Astrocyte of the cerebellum (primary cell): Measurements from ENCODE around the gene TAF10.

ENCODE experiments used
- DNase-seq: peaks from one replicate; pipeline ENCODE4 v3.0.0-alpha.2; 2011; ENCODE audit warnings: low read depth
- H3K4me3 ChIP-seq: 2 replicates; pipeline ENCODE4 v1.5.1; 2011; ENCODE audit warnings: mild to moderate bottlenecking, low read depth, low read length, moderate library complexity
- CTCF ChIP-seq: IDR thresholded peaks from 2 replicates; pipeline ENCODE4 v1.5.1; 2012; ENCODE audit warnings: low read length, low read depth, moderate library complexity, mild to moderate bottlenecking; ENCODE audit errors: missing control alignments
- in situ Hi-C: cut with HindIII; loops from 2 replicates; pipeline ENCODE4 v1.10.0; 2017; ENCODE audit warnings: low sequenced_read_pairs

The TAF10 gene

GRCh38 chr11:6610591-6610990 lies 1.4 kb downstream of the TAF10 start:
- DNase-seq: no peak
- in situ Hi-C loops: no loop called here
- peak overlapping the region; percentile 77 for H3K4me3 ChIP-seq
- no peak for TF ChIP-seq CTCF

GRCh38 chr11:6609502-6610015 lies 2.5 kb downstream of the TAF10 start:
- DNase-seq: no peak
- no peak for TF ChIP-seq CTCF
- in situ Hi-C loops: no loop called here
- H3K4me3 ChIP-seq: no peak overlapping the region

DNA sequence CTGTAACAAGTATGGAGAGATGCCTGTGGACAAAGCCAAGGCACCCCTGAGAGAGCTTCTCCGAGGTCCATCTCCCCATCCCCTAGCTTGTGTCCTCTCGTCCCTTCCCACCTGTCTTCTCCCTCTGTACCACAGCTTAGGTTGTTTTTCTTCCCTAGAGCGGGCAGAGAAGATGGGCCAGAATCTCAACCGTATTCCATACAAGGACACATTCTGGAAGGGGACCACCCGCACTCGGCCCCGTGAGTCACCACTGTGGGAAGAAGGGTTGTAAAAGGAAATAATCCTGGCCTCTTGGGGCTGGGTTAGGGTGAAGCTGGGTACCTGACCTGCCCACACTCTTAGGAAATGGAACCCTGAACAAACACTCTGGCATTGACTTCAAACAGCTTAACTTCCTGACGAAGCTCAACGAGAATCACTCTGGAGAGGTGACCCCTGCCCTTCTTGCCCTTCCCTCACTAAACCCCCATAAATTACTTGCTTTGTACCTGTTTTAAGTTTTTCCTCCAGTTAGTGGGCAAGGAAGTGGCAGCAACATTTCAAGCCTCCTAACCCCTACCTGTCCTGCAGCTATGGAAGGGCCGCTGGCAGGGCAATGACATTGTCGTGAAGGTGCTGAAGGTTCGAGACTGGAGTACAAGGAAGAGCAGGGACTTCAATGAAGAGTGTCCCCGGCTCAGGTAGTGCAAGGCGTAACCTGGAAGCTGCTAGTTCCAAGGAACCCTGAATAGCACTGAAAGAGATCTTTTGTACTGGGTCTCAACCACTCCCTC lies 3.1 kb downstream of the TAF10 start:
- TF ChIP-seq CTCF: no peak
- DNase-seq: no peak
- no peak overlapping the region for H3K4me3 ChIP-seq
- in situ Hi-C loops: no loop called here

DNA sequence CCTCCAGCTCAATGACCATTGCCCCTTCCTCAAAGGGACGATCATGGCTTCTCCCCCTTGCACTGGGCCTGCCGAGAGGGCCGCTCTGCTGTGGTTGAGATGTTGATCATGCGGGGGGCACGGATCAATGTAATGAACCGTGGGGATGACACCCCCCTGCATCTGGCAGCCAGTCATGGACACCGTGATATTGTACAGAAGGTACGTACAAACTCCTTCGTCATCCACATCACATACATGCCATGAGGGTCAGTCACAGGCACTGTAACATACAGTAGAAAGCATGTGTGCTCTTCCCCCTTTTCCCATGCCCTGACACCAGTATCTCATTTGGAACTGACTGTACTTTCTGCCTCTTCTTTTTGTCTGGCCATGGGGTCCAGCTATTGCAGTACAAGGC lies 4.0 kb downstream of the TAF10 start:
- no peak for DNase-seq
- H3K4me3 ChIP-seq: no peak overlapping the region
- in situ Hi-C loops: no loop called here
- no peak for TF ChIP-seq CTCF

DNA sequence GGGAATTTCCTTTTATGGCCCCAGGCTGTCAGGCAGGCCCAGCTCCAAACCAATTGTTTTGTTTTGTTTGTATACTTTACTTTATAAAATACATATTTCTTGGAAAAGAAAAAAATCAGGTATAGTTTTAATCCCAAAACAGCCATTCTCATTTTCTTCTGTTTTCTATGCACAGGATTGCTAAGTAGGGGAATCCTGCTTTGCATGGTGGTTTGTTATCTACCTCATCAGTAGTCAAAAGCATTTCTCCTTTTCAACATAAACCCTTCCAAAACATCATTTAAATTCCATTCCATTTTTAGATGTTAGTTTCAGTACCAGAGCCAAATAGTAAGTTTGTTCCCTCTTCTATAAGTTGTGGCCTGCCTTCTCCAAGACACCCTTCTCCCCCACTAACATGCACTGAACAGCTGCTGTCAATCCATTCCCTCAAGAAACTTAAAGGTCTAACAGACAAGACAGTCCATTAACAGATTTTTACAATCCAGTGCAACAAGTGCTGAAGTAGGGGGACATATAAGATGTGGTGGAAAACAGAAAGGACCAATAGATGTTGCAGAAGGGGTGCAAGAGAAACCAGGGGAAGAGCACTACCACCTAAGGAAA lies 4.7 kb downstream of the TAF10 start:
- in situ Hi-C loops: no loop called here
- no peak for TF ChIP-seq CTCF
- DNase-seq: peak; percentile 15
- no peak overlapping the region for H3K4me3 ChIP-seq

DNA sequence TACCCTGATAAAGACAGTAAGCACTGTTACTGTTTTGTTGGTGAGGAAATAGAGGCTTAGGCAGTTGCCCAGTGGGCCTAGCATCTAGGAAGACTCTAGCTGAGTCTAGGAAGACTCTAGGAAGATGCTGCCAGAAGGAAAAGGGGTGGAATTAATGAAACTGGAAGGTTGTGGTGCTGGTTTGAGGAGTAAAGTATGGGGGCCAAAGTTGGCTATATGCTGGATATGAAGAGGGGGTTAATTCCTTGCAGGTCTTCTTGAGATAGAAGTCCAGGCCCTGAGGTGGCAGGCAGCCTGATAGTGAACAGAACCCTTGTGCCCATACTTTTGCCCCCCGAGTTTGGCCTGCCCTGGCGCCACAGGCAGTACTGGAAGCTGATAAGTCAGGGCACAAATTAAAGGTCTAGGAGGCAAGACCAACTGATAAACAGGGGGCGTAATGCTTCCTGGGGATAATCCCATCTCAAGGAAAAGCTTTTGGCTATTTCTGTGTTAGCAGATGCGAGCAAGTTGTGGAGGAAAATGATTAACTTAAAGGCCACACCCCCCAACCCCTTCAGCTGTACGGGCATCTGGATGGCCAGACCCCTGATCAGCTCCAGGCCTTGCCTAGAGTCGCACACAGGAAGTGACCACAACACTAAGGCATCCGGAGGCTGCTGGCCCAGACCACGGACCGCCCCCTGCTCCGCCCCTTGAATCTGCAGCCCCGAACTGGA lies 5.4 kb downstream of the TAF10 start:
- H3K4me3 ChIP-seq: peak overlapping the region; percentile 4
- DNase-seq: peak; percentile 84
- no peak for TF ChIP-seq CTCF
- in situ Hi-C loops: no loop called here
